Medulla oblongata (tissue), 1 donor: ENCODE measurements around the gene IGLL5.

Experiments used
- DNase-seq: peaks from one replicate; pipeline ENCODE4 v3.0.0-alpha.2; 2015; ENCODE audit errors: extremely low spot score

IGLL5 gene

DNA sequence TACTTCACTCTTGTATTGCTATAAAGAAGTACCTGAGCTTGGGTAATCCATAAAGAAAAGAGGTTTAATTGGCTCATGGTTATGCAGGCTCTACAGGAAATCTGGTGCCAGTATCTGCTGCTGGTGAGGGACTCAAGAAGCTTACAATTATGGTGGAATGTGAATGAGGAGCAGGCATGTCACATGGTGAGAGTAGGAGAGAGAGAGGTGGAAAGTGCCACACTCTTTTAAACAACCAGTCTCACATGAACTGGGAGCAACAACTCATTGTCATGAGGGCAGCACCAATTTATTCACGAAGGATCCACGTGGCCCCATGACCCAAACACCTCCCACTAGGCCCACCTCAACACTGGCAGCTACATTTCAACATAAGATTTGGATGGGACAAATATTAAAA, 24.6 kb upstream of the IGLL5 start:
- DNase-seq = no peak

DNA sequence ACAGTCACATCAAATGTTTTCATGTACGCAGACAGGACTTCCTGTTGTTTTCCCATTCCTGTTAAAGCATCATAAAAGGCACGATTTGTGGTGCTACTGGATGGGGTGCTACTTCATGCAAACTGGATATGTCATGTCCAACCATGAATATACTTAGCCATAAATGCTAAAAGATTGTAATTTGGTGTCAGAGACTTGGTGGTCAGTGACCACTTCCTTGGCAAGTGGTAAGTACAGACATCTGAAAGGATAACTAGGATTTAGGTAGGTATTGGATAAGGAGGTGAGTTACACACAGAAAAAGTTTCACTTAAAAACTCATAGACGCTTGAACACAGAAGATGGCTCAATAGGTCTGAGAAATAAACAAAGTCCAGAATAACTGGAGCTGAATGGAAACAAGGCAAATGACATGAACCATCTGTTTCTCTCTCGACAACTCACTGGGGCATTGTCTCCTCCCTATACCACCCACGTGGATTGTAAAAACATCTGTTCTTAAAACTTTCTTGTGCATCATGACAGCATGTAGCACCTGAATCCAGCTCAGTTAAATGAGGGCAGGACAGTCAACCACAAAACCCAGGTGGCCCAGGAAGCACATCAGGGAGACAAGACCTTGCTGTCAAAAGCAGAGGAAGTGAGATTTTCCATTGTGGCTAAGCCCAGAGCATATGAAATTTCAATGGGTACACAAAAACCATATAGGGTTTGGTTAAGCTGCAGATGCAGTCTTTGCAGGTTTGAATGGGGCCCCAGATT, 22.1 kb upstream of the IGLL5 start:
- DNase-seq = no peak

DNA sequence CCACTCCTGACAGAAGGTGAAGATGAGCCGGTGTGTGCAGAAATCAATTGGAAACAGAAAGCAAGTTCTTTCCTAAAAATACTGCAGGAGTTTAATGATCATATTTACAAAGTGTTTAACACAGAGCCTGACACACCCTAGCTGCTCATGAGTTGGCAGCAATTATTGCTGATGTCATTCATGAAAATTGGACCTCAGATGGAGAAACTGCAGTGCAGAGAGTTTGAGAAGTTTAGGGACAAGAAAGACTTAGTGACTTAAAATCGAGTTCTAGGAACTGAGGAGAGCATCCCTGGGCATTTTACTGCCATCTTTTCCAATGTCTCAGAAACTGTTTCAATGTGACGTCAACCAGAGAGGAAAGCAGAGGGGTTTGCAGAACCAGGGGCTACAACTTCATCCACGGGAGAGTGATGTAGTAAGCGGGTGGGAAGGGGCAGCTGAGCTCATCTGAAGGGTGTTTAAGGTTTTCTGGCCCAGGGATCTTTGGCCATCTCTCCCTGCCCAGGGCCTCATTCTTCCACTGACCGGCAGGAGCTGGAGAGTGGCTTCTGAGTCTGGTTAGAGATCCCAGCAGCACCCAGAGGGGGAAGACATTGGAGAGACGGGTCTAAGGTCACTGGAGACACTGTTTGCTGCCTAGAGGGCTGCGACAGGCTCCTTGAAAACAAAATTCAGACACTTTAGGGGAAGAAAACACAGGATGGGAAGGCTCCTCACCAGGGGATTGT, 21.1 kb upstream of the IGLL5 start:
- no peak for DNase-seq

DNA sequence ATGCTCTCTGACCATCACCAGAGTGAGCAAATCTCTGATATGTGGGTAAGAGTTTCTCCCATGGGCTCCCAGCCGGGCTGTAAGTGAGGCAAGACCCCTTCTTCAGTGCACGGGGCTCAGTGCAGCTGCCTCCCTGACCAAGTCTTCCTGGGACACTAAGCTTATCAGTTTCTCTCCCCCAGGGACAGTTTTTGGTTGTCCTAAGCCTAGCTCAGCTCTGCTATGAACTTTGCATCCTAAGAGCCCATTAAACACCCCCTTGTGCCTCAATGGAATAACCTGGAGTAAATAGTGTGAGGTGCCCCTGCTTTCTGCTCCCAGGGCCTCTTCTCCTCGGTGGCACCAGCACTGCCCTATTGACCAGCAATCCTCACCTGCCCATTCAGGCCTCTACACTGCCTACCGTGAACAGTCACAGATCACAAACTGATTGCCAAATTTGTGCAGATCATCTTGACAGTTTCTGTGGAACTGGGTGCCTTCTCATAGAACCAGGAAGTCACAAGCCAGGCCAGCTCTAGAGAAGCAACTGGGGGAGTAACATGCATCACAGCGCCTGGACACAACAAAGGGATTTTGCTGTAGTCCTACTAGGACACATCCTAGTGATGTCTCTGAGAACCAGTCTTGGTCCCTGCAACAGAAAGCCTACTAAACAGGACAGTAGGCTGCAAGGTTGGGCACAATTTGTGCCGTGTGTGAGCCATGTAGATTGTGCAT, 19.5 kb upstream of the IGLL5 start:
- no peak for DNase-seq

DNA sequence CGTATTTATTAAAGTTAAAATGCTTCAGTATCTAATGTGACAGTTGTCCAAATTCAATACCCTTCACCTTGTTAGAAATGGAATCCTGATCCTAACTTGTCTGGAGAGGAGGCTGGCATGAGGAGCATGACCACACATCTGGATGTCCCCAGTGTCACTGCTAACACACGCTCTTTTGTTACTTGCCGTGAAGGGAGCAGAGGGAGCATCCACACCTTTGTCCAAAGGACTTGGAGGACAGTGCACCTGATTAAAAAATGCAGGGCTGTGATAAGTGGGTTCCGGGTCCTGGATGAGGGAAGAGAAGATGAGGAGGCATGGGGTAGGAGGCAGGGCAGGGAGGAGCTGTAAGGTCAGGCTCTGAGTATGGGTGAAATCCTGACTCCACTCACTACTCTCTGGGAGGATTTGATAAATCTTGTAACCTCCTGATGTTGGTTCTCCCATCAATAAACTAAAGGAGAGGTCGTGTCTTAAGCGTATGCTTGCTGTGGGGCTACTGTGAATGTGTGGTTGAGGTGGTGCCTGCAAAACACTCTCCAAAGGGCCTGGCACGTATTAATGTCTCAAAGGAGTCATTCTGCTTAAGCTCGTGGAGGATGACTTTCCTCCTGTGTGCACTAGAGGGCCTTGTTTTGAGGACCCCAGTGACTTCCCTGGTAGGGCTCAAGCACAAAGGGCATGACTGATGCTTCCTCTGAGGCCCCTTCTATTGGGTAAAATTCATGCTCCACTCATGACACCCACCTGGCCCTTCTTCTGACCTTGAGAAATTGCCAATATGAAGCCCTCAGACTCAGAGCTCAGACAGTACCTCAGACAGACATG, 16.8 kb upstream of the IGLL5 start:
- DNase-seq = no peak

DNA sequence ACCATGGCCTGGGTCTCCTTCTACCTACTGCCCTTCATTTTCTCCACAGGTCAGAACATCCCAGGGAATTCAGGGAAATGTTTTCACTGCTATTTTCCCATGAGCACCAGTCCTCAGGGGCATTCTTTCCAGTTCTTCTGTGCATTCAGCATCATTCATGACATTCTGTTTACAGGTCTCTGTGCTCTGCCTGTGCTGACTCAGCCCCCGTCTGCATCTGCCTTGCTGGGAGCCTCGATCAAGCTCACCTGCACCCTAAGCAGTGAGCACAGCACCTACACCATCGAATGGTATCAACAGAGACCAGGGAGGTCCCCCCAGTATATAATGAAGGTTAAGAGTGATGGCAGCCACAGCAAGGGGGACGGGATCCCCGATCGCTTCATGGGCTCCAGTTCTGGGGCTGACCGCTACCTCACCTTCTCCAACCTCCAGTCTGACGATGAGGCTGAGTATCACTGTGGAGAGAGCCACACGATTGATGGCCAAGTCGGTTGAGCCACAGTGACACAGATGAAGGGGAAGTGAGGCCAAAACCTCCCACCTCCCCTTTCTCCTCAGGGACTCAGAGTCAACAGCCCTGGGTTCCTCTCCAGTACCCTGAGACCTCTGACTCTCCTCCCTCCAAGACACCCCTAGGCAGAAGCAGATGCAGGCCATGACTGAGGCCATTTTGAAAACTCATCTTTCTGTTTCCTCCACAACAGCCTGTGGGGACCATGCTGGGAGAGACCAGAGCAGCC, 15.9 kb upstream of the IGLL5 start:
- DNase-seq = no peak

DNA sequence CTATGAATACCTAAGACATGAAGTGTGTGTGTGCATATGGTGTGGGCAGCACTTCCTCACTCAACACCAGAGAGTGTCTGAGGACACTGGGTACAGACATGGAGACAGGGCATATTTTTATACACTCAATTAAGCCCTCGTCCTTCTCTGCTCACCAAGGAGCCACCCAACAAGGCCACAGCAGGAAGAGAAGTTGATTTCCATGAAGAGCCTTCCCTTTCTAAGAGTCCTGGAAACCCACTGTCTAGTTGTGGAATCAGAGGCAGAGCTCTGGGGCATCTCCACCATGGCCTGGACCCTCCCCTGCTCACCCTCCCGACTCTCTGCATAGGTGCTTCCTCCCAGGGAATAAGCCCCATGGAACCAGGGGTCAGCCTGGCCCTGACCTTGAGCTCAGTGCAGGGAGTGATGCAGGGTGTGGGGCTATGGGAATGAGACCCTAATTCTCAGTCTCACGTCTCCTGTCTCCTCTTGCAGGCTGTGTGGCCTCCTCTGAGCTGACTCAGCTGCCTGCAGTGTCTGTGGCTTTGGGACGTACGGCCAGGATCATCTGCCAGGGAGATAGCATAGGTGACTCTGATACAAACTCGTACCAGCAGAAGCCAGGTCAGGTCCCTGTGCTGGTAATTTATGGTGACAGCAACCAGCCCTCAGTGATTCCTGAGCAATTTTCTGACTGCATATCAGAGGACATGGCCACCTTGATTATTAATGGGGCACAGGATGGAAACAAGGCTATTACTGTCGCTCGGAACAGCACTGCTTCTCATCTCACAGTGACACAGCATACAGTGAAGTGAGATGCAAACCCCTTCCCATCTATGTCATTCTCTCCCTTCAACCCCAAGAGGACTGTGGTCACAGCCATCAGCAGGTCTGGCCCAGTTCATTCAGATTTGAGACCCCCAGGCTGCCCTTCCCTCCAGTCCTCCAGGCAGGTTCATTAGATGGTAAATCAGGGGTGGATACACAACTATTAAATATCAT, 14.6 kb upstream of the IGLL5 start:
- no peak for DNase-seq

DNA sequence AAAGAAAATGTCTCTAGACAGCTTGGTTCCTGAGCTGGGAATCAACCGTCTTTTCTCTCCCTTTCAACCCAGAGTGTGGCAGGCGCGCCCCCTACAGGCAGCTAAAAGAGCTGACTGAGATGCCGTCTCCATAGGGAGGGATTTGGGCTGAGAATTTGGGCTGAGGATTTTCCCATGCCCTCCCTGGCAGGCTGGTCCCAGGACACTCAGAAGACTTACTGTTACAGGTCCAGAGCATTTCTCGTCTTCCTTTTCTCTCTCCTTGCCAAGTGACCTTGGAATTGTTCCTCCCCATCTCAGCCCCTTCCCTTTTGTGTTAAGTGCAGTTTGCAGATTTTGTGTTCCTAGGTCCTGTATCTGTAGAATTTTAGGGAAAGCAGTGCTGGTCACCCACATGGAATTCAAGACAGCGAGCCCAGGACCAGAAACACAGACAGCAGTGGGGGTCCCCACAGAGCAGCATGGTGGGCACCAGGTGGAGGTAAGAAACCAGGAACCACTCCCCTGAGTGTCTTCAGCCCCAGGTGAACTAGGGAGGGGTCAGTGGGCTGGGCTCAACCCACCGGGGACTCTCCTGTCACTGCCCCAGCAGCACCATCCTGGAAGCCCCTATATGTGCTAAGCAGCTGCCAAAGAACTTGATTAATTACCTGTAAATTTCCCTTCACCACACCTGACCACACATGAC, 9.9 kb upstream of the IGLL5 start:
- peak; percentile 58 for DNase-seq

DNA sequence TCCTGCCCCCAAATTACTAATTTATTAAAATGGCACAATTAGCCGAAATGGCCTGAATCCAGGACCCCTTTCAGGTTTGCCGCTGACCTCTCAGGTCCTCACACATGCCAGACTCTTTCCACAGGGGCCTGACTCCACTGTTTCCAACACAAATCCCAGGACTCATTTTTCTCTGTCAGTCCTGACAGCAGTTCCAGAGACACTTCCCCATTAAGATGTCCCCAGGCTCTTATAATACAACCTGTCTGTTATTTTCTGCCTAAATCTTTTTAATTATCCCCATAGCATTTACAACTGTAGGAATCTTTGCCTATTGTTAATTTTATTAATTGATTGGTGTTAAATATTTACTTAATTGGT, 9.4 kb upstream of the IGLL5 start:
- no peak for DNase-seq

DNA sequence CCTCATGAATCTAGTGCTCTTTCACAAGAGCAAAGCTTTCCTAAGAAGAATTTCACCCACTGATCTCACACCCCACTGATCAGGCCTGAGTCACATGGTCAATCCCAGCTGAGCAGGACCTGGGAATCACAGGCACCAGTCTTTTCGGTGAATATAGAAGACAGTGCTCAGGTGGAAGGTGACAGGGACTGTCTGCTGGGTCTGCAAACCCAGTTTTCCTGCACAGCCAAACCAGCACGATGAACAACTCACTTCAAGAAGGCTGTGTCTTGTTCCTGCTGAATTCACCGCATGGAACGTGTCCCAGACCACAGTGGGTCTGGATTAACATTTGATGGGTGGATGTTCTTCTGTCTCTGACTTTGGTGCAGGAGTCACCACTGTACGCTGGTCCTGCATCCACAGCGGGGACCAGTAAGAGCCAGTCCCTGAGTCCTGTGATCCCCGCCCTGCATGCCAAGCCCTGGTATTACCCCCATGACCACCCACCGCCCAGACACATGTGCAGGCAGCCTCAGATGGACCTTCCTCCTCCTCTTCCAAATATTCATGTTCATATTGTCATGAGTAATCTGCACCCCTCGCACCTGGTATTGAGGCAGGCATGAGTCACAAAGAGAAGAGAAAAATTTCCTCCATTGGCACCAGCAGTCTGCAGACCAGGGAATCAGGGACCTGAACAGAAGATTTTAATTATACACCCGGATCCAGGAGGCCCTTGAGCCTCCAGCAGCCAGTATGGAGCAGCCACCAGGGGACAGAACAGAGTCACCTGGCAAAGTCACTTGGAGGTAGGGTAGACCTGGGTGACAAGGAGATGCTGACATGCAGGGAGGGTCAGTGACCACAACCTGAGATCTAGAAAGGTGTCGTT, 8.6 kb upstream of the IGLL5 start:
- no peak for DNase-seq

DNA sequence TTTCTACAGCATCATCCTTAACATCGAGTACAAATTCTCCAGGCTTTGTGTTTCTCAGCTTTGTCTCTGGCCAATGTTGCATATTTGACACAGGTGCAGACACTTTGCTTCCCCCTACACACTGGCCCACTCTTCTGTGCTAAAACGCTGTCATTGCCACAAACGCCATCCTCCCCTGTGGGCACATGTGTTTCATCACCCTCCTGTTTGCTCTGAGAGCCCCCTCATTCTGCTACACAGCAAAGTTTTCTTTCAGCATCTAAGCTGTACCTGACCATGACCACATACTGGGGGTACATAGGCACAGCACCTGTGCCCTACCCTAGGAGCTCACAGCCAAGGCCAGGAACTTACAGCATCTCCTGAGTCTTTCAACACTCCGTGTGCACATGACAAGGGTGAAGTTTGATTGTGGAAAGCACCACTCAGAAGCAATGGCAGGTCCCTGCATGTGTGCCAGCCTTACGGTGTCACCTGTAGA, 7.9 kb upstream of the IGLL5 start:
- no peak for DNase-seq

DNA sequence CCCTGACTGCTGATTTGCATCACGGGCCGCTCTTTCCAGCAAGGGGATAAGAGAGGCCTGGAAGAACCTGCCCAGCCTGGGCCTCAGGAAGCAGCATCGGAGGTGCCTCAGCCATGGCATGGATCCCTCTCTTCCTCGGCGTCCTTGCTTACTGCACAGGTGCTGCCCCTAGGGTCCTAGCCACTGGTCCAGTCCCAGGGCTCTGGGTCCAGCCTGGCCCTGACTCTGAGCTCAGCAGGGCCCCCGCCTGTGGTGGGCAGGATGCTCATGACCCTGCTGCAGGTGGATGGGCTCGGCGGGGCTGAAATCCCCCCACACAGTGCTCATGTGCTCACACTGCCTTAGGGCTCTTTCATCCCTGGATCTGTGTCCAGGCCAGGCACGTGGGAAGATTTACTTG, 7.0 kb upstream of the IGLL5 start:
- DNase-seq = no peak

DNA sequence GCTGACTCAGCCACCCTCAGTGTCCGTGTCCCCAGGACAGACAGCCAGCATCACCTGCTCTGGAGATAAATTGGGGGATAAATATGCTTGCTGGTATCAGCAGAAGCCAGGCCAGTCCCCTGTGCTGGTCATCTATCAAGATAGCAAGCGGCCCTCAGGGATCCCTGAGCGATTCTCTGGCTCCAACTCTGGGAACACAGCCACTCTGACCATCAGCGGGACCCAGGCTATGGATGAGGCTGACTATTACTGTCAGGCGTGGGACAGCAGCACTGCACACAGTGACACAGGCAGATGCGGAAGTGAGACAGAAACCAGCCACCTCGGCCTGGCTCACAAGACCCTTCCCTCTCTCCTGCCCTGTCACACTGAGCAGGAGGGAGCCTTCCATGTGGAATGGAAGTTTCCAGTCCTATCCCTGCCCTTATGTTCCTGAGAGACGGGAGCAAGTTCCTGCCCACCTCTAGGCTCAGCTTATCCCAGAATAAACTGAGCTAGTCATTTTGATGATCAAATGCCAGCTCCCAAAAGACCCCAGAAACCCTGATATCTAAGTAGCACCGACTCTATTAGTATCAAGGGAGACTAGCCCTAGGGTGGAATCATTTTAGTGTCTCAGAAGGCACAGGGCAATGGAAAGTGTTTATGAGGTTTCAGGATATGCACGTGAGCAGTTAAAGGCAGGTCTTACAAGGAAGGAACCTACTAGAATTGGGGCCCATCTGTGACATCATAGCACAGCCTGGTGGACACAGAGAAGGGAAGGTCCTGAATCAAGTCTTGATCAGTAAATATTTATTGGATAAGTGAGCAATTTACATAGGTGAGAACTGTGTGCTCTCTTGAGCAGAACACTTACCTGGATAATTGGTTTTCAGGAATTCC, 6.3 kb upstream of the IGLL5 start:
- no peak for DNase-seq

DNA sequence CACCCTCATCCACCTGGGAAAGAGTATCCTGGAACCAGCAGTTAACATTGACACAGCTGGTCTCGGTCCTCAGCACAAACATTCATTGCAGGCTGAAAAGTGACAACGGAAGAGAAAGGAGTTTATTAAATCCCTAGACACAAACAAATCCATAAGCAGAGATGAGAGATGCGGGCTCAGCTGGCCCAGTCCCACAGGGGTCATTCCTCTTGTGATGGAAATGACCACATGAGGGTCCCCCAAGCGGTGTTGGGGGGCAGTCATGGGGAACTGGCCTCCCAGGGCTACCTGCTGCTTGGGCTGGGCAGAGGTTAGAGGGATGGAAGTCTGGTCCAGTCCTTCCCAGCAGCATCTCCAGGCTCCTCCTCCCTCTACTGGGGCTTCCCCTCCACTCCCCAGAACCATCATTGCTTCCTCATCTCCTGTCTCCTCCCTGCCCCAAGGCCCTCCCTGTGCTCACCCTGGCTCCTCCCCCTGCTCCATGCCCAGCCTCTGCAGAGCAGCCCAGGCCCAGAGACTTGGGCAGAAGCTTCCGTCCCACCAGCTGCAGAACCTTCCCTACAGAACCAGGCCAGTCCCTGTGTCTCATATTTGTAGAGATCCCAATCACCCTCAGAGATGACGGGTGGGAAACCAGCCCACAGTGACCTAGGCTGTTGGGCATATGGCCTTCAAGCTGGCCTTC, 5.4 kb upstream of the IGLL5 start:
- DNase-seq = no peak

DNA sequence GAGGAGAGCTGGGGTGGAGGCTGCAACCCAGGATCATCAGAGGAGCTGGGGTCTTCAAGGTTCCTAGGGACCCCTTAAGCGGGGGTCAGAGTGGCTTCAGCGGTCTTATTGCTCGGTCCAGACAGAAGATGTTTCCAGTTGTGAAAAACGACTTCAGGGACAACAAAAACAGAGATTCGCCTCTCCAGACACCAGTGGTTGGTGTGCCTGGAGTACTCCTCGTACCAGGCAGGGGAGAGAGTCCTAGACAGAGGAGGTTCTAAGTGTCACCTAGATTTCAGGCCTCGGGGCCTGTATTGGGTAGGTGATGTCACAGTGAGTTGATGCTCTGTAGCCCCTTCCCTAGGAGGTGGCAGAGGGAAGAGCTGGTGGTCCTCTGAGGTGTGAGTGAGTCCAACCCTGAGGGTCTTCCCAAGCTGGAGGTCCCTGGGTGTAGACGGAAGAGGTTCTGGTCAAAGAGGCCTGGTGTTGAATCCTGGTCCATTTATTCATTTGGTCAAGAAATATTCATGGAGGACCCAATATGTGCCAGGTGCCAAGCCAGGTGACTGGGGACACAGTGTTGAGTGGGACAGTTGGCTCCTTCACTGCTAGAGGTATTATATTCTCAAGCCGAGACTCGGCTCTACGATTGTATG, 4.4 kb upstream of the IGLL5 start:
- no peak for DNase-seq
